ENCODE measurements around the gene TEK.

- no peak for TF ChIP-seq CTCF (conservative IDR thresholded peaks at IDR 0.05)
- TF ChIP-seq ZFX (IDR thresholded peaks at IDR 0.05), result no peak
Measured at GRCh38 chr9:27258662-27259061, 149.6 kb downstream of the TEK start.
